EL (cell line): ENCODE measurements around the gene ADAM12.
A peak's percentile ranks its signal among the peaks of the same experiment; 100 is the strongest.

Experiments used
- DNase-seq: peaks from one replicate; pipeline ENCODE4 v3.0.0-alpha.2; 2016

ADAM12 gene

GRCh38 chr10:126169899-126170298, 218.4 kb downstream of the ADAM12 start:
- no peak for DNase-seq

GRCh38 chr10:126166797-126167196, 221.5 kb downstream of the ADAM12 start:
- no peak for DNase-seq

- DNase-seq, result no peak
Measured at GRCh38 chr10:126165874-126166273, 222.4 kb downstream of the ADAM12 start.

- DNase-seq, result no peak
Measured at GRCh38 chr10:126163506-126163905, 224.8 kb downstream of the ADAM12 start.

GRCh38 chr10:126161691-126162090, 226.6 kb downstream of the ADAM12 start:
- no peak for DNase-seq

- DNase-seq, result peak; percentile 34
Measured at GRCh38 chr10:126160971-126161630, 227.2 kb downstream of the ADAM12 start.

- DNase-seq, result no peak
Measured at GRCh38 chr10:126160571-126160970, 227.7 kb downstream of the ADAM12 start.

GRCh38 chr10:126158133-126158892, 230.0 kb downstream of the ADAM12 start:
- DNase-seq, result no peak

- DNase-seq, result no peak
Measured at GRCh38 chr10:126157189-126157588, 231.1 kb downstream of the ADAM12 start.

GRCh38 chr10:126156503-126156902, 231.8 kb downstream of the ADAM12 start:
- no peak for DNase-seq

- DNase-seq, result no peak
Measured at GRCh38 chr10:126156012-126156411, 232.3 kb downstream of the ADAM12 start.

GRCh38 chr10:126155528-126155927, 232.7 kb downstream of the ADAM12 start:
- no peak for DNase-seq

GRCh38 chr10:126153711-126154628, 234.3 kb downstream of the ADAM12 start:
- DNase-seq, result peak; percentile 45

GRCh38 chr10:126147866-126148587, 240.2 kb downstream of the ADAM12 start:
- DNase-seq, result peak; percentile 59

GRCh38 chr10:126146771-126147170, 241.5 kb downstream of the ADAM12 start:
- no peak for DNase-seq

- no peak for DNase-seq
Measured at GRCh38 chr10:126143117-126143516, 245.2 kb downstream of the ADAM12 start.

GRCh38 chr10:126140746-126141273, 247.5 kb downstream of the ADAM12 start:
- DNase-seq, result no peak

GRCh38 chr10:126137562-126138221, 250.6 kb downstream of the ADAM12 start:
- peak; percentile 50 for DNase-seq

GRCh38 chr10:126135941-126136595, 252.2 kb downstream of the ADAM12 start:
- DNase-seq, result no peak

GRCh38 chr10:126135177-126135576, 253.1 kb downstream of the ADAM12 start:
- DNase-seq, result peak; percentile 28
